ES-I3 (cell line): ENCODE data around the gene ZNF280D.

Experiments used
- H3K36me3 ChIP-seq: 2 replicates; pipeline ENCODE4 v1.6.1; 2013; ENCODE audit warnings: mild to moderate bottlenecking, low read length, control low read depth, moderate library complexity; ENCODE audit not compliant: insufficient read depth
- H3K4me1 ChIP-seq: 2 replicates; pipeline ENCODE4 v1.6.1; 2013; ENCODE audit warnings: mild to moderate bottlenecking, control low read depth, low read length; ENCODE audit not compliant: insufficient read depth
- H3K9ac ChIP-seq: 2 replicates; pipeline ENCODE4 v1.6.1; 2013; ENCODE audit warnings: low read depth, mild to moderate bottlenecking, low read length, moderate library complexity
- H3K9me3 ChIP-seq: 2 replicates; pipeline ENCODE4 v1.6.1; 2013; ENCODE audit warnings: mild to moderate bottlenecking, low read length, moderate library complexity; ENCODE audit not compliant: control insufficient read depth, insufficient read depth

ZNF280D gene

DNA sequence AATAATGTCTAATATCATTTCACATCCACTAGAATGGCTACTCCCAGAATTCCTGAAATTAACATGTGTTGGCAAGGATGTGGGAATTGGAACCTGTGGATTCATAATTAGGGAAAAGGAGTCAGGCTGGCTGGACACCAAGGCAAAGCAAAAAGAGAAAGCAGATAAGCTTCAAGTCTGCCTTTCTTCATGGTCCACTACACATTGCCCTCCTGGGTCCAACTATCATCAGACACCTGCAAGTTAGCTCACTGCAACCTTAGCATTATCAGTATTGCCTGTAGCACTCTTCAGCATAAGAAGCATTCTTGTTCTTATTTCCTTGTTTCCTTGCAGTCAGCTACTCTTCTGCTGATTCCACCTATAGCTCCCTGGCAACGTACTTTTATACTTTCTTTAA is 124.3 kb downstream of the ZNF280D start:
- no peaks in the 10 kb centered on the region for H3K4me1 ChIP-seq
- no peaks in the 10 kb centered on the region for H3K9me3 ChIP-seq
- no peak overlapping the region for H3K9ac ChIP-seq
- no peaks in the 10 kb centered on the region for H3K36me3 ChIP-seq

DNA sequence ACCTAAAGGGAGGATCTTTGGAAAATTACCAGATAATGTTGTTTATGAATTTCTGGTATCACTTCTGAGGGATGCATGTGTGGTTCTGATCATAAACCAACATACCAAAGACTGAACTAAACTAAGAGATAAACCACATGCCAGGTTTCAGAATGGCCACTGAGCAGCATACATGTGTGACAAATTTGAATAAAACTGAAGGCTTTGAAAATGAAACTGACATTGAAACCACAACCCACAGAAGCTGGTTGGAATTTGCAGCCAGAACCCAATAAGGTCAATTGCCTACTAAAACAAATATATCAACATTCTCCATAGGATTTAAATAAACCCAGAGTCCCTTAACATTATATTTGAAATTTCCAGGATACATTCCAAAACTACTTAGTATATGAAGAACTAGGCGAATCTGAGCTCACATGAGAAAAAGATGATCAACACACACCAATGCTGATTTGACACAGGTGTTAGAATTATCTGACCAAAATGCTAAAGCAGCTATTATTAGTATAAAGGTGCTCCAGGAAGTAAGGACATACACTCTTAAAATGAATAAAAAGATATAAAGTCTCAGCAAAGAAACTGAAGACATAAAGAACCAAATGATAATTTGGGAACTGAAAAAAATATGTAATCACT is 125.0 kb downstream of the ZNF280D start:
- Histone ChIP-seq H3K9ac (no peak overlapping the region), H3K4me1 (no peaks in the 10 kb centered on the region), H3K9me3 (no peaks in the 10 kb centered on the region), H3K36me3 (no peaks in the 10 kb centered on the region)

DNA sequence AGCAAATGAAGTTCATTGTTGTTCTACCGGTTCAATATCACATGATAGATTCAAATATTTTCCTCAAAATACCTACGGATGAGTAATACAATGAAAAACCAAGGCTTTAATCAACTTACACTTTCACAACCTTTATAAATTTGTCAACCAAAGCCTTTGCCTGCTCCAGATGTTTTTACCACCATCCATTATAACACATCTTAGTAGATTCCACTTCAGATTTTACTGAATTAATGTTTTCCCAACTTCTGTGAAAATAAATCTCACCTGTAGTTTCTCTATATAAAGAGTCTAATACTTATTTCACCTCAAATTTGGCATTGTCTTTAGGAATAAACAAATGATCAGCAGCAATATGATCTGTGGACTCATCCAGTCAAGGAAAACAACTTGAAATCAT is 131.1 kb downstream of the ZNF280D start:
- no peaks in the 10 kb centered on the region for H3K9me3 ChIP-seq
- no peaks in the 10 kb centered on the region for H3K36me3 ChIP-seq
- H3K9ac ChIP-seq: no peak overlapping the region
- no peaks in the 10 kb centered on the region for H3K4me1 ChIP-seq

DNA sequence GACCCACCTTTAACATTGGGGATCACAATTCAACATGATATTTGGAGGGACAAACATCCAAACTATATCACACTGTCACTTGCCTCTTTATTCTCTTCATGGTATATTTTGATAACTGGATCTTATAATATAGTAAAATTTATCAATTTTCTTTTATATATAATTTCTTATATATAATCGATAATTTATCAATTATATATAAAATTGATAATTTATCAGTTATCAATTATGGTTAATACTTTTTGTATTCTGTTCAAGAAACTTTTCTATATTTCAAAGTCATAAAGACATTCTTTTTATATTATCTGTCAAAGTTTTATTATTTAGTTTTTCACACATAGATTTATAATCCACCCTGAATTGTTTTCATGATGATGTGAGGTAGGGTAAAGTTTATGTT is 132.9 kb downstream of the ZNF280D start:
- no peaks in the 10 kb centered on the region for H3K36me3 ChIP-seq
- no peaks in the 10 kb centered on the region for H3K9me3 ChIP-seq
- no peaks in the 10 kb centered on the region for H3K4me1 ChIP-seq
- no peak overlapping the region for H3K9ac ChIP-seq

DNA sequence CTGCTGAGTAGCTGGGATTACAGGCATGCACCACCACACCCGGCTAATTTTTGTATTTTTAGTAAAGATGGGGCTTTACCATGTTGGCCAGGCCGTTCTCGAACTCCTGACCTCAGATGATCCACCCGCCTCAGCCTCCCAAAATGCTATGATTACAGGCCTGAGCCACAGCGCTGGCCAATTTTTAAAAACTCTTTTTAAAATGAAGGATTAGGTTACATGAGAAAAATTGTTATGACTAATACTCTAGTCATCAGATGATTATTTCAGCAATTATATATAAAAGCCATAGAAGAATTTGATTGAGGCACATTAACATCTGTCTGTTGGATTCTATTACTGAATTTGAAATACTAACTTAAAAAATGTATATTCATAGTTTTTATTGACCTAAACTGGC is 134.3 kb downstream of the ZNF280D start:
- H3K36me3 ChIP-seq: no peaks in the 10 kb centered on the region
- H3K4me1 ChIP-seq: no peaks in the 10 kb centered on the region
- H3K9me3 ChIP-seq: no peaks in the 10 kb centered on the region
- no peak overlapping the region for H3K9ac ChIP-seq

DNA sequence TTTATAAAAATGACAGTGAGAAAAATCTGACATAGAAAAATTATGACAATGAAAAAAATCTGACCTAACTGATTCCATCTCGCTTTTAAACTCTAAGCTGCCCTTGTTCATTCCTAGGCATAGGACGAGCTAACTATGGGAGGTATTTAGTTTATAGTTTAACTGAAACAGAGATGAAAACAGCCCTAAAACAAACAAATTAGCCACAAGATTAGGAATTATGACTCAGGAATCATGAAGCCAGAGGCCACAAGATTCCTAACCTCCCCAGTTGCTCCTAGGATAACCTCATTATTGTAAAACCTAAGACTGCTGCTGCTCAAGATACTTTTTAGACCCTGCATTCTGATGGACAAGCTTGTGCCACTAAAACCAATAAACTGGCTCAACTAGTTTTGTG is 145.6 kb downstream of the ZNF280D start:
- Histone ChIP-seq H3K4me1 (no peaks in the 10 kb centered on the region), H3K9ac (no peak overlapping the region), H3K9me3 (0 out of 2 replicates have a peak, but pooled peaks cover 2% of the 10 kb centered on the region), H3K36me3 (no peaks in the 10 kb centered on the region)

DNA sequence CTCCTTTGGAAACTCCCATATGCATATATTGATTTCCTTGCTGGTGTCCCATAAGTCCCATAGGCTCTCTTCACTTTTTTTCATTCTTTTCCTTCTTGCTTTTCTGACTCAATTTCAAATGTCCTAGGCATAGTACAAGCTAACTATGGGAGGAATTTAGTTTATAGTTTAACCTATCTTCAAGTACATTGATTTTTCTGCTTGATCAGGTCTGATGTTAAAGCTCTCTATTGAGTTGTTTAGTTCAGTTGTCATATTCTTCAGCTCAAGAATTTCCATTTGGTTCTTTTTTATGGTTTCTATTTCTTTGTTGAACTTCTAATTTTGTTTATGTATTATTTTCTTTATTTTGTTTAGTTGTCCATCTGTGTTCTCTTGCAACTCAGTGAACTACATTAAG is 147.1 kb downstream of the ZNF280D start:
- Histone ChIP-seq H3K4me1 (no peaks in the 10 kb centered on the region), H3K9ac (no peak overlapping the region), H3K36me3 (no peaks in the 10 kb centered on the region), H3K9me3 (0 out of 2 replicates have a peak, but pooled peaks cover 2% of the 10 kb centered on the region)

DNA sequence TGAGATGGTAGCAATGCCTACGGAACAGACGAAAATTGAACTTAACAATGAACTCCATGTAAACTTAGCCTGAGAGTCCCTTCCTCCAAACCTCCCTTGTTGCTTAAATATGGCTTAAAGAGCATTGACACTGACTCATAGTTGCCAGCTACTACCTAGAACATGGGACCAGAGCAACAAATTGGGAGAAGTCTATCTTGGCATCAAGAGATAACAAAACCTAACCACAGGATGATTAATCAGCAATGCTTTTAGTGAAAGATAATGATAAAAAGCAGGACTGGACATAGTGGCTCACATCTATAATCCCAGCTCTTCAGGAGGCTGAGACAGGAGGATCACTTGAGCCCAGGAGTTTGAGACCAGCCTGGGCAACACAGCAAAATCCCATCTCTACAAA is 150.5 kb downstream of the ZNF280D start:
- H3K9me3 ChIP-seq: no peaks in the 10 kb centered on the region
- no peaks in the 10 kb centered on the region for H3K4me1 ChIP-seq
- H3K36me3 ChIP-seq: no peaks in the 10 kb centered on the region
- H3K9ac ChIP-seq: no peak overlapping the region
